Activated CD8-positive, alpha-beta memory T cell treated with anti-CD3 and anti-CD28 coated beads, Interleukin-2, amount 50 U/mL, for 24 hours (primary cell): ENCODE measurements around the gene NYAP2.

ENCODE experiments used
- DNase-seq: peaks from one replicate; pipeline ENCODE4 v3.0.0-alpha.2; 2020; ENCODE audit errors: extremely low read depth

The NYAP2 gene

DNA sequence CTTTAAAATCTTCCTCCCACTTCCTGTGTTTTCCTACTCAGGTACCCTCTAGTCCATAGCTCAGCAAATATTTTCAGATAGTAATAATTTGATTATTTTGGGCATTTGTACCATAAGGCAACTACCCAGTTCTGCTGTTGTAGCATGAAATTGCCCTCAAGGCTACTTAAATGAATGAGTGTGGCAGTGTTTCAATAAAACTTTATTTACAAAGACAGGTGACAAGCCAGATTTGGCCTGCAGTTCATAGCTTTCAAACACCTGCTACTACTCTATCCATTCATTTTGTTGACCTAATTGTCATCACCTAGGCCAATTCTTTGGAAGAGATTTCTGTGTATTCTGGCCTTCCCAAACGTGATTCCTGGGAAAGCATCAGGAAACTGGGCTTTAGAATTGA lies 28.9 kb downstream of the NYAP2 start:
- no peak for DNase-seq

DNA sequence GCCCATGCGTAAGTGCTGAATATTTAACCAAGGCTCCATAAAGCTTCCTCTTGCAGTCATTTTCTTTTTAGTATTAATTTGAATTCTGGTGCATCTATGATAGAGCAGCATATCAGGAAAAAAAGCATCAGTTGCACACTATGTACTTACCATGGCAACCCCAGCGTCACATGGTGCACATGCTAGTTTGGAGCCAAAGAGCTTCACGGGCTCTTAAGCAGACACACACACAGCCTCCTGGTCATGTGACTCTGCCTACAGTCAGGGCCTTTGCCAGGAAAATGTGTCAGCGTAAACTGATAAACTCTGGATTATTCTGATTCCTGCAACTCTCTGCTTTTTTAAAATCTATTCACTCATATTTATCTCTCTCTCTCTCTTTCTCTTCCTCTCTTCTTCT lies 30.2 kb downstream of the NYAP2 start:
- DNase-seq: no peak

DNA sequence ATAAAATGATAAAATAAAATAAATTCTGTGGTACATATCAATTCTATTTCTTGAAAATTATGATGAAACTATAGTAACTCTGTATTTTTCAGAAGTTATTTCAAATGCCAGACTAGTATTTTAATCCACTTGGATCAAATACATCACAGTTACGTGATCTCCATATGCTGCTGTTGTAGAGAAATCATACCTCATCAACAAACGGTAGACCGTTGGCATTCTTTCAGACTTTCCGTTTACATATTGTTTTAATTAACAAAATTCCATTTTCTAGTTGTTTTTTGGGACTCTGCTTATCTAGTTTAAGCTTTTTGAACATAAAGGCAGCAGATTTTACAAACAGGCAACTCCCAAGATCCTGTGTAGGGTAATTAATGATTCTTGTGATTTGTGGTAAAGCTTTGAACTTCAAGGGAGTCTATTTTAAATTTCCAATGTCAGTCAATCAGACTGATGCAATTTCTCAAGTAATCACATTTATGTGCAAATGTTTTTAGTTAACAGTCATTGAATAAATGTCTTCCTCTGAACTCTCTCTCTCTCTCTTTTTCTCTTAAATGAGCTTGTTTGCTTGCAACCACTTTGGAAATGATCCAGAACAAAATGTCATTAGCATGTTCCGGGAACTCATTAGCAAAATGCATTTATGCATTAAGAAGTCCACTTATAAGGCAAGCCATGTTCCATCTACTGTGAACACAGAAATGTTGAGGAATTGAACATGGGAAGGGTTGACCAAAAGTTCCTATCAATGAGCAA lies 31.8 kb downstream of the NYAP2 start:
- DNase-seq: no peak

DNA sequence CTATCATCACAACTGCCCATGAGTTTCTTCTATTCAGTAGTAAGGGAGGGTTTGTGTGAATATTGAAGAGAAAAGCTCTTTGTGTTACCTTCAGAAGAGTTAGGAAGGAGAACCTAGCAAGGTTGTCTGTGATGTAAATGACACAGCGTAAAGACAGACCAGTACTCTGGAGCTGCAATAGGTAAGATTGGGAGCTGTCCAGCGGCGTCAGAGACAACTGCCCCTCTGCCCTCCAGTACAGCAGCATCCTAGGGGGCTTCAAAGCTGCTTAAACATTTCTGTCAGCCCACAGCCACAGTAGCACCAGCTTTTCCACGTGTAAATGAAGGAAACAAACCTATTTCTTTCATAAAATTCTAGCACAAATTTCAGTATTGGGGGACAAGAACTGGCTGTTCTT lies 34.5 kb downstream of the NYAP2 start:
- no peak for DNase-seq

DNA sequence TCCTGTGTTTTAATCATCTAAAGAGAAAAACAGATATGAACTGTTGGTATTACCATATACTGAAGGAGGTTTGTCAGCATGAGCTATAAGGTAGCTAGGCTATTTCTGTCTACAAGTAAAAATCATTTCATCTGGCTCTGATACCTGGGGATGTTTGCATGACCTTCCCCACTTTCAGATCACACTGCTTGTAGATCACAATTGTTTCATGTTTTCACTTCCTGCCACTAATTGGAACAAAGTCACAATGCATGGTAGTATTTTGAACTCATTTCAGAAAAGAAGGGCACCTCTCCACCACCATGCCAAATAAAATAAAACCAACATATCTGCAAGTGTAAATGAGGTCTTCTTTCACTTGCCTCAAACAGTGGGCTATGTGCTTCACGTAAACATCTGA lies 37.8 kb downstream of the NYAP2 start:
- no peak for DNase-seq

DNA sequence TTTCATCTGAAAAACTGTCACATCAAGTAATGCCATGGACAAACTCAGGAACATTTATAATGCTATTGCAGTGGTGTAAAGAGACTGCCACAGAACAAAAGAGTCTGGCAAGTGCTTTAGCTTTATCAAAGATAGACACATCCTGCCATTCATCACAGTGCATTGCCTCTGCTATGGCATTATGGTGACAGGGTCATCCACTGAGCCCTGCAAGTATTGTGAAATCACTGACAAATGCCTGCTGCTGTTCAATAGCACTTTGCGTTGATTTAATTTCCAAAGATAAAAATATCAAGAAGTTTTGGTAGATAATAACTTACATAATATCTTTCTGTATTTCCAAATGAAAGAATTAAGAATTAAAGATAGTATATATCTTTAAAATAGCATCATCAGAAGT lies 38.7 kb downstream of the NYAP2 start:
- no peak for DNase-seq

DNA sequence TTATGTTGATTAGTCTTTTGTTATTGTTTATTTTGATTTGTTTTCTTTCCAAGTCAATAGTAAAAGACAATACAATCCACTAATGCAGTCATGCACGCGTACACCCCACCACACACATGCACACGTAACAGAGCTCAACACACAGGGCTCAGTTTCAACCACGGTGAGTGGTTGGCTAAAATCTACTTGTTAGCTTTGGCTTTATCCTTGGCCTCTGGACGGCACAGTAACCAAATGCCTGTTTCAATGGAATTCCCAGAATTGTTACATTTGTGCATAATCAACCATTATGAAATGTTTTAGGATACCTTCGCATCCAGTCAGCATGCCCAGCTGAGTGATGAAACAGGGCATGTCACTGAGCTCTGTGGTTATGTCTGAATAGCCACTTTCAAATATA lies 53.2 kb downstream of the NYAP2 start:
- no peak for DNase-seq

DNA sequence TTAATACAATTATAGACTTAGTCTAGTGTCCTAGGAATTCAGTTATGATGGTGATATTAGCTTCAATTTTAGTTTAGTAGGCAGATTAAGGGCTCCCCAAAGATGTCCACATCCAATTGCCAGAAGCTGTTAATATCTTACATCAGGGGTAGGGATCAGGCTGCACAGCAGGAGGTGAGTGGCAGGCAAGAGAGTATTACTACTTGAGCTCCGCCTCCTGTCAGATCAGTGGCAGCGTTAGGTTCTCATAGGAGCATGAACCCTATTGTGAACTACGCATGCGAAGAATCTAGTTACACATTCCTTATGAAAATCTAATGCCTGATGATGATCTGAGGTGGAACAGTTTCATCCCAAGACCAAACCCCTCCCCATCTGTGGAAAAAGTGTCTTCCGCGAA lies 54.9 kb downstream of the NYAP2 start:
- DNase-seq: no peak

DNA sequence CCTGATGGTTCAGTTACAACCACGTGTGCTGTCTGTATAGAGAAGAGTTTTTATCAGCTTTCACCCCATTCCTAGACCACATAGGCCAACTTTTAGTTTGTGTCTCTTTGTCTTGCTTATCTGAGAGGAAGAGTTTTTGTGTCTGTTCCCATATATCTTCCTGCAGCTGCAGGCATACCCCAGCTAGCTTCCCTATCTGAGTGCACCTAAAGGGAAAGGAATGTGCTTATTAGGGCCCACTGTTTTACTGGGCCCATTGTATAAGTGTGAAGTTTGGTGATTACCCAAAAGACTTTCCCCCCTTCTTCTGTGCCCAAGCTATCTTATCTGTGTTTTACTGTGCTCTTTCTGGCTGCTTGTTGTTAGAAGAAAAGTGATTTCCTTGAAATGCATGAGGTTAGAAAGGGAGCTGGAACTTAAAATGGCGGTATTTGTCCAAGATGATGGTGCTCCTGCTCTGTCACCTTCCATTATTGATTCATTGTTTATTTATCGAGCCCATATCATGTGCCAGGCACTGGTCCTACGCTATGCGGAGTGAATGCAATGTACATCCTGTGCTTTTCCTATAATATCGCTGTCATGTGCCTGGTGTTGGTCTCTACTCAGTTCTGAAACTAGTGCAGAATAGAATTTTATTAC lies 57.2 kb downstream of the NYAP2 start:
- DNase-seq: no peak

DNA sequence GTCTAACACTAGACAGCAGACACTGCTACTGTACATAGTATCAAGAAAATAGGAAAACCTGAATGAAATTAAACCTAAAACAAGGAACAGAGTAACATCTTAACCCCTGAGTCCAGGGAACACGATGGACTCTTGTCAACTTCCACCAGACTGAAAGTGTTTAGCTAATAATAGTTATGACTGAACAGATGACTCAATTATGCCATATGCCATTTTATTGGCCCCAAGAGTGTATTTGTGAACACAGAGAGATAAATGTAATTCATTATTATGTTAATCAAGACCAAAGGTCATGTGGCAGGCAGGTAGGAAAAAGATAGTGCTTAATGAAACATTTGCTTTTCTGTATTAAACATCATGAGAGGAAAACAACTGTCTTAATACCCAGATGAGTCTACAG lies 58.0 kb downstream of the NYAP2 start:
- DNase-seq: no peak

DNA sequence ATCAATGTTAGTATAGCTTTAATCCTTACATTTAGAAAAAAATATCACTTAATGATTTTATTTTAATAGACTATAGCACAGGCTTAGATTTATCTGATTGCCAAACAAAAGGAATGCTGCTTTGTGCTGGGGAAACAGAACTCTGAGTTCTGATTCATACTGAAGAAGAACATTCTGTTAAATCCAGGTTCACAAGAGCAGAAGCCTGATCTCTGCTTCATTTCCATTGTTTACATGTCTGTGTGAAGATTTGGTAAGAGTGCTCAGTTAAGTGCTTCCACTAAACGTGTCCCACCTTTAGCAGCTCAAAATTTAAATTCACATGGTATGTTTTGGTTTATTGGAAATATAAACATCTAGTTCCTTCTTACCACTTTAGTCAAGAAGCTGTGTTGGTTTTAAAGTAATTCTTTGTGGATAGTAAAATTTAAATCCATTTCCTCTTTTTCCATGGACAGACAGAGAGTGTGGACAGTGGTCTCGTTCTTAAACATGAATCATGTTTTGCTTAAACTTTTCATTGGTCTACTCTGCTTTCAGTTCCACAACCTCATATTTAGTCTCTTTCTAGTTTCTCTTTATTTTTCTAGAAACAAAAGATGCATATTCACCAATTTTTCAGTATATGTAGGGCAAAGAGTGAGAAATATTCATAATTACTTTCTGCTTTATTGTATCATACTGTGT lies 59.1 kb downstream of the NYAP2 start:
- no peak for DNase-seq

DNA sequence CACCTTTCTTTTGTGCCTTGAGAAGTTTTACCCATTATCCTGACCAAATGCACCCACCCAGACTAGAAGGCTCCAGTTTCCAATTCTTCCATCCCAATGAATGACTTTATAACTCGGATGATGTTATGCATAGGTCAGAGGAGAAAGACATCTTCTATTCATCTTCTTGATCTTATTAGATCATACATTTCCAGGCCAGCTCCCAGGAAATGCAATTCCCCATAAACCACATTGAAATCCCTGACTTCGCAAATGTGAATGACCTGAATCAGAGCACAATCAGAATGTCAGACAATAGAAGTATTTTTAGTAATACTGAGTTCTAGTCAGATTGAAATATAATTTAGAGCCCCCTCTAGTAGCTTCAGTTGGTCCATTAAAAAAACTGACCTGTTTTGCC lies 62.9 kb downstream of the NYAP2 start:
- no peak for DNase-seq

DNA sequence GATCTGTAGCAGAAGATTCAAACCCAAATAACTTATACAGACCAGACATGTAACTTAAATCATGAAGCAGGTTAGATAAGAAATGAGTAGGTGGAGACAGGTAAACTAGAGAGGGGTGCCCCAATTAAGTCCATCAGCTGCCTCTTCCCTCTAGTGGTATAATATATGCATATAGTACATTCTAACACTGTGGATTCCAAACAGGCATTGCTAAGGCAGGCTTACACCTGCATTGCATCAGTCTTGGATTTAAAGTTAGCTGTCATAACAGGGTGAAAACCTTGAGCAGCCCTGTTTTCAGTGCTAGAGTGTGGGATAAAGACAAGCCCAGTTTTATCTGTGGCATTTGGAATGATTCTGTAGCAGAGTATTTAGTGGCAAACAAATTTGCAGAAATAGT lies 63.4 kb downstream of the NYAP2 start:
- no peak for DNase-seq

DNA sequence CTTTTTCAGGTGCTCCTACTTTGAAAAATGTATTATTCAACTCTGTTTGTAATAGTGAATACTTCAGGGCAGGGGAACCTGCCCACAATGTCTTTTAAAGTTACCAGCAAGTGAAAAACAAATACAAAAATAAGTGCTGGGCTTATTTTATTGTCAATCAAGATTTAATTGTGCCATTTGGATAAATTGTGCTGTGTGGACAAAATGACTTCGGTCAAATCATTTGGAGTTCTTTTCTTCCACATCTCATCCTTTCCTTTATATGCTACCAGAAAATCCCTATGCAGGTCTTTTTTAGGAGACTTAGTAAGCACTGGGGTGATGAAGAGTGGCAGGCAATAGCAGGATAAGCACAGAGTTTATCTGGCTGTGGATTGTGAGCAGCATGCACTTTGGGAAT lies 63.9 kb downstream of the NYAP2 start:
- DNase-seq: no peak

DNA sequence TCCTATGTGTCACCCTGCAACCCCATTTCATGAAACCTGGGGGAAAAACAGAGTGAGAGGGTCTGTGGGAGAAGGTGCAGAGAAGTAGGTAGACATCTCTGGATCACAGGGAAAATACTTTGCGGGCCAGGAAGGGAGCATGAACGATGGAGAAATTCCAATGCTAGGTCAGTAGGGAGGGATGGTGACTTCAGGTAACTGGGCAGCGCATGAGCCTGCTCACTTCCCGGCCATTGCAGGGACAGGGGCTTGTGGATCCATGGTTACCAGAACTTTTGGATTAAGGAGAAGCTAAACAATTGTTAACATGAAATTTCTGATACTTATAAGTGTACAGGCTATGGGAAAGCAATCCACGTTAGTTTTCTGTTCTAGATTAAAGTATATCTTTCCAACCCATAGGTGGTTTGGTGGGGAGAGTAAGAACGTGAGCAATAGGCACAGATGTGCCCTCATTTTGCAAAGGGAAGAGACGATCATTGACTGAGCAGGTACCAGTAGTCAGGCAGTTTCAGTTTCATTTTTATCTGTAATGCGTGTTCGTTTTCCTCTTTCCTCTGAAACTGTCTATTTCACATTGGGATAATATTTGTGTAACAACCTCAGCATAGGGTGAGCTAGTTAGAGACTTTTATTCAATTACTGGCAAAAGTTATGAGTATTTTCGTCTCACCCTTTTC lies 65.0 kb downstream of the NYAP2 start:
- DNase-seq: no peak

DNA sequence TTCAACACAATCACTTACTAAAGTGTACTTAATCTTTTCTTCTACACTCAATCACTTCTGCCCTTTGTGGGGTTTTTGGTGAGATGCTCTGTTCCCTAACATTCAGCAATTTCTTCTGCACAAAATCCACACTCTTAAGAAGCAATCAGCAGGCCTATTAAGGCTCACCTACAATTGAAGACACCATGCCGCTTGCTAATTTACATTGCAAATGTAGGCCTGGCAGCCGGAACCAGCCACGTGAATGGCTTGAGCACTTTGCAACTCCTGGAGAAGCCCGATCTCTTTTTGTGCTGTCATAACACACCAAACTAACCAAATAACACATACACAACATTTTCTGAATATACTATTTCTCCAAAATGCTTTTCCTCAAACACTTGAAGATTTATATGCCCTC lies 66.3 kb downstream of the NYAP2 start:
- DNase-seq: no peak

DNA sequence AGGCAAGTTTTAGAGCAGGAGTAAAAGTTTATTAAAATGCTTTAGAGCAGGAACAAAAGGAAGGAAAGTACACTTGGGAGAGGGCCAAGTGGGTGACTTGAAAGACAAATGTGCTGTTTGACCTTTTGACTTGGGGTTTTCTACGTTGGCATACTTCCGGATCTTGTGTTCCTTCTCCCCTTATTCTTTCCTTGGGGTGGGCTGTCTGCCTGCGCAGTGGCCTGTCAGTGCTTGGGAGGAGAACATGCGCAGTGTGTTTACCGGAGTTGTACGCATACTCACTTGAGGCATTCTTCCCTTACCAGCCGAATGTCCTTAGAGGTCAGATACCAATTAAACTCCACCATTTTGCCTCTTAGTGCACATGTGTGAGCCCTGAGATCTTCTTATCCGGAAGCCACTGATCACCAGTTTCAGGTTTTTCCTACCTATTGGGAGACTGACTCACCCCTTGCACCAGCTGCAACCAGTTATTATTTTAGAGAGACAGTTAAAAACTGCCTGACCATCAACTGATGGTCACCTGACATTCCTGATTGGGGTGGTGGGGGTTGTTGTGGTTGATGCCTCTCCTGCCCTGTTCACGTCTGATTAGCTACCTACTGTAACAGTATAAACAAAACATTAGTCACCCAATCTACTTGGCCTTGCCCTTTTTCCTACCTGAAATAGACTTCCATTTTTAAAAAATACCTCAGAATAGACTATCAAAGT lies 67.5 kb downstream of the NYAP2 start:
- DNase-seq: no peak

DNA sequence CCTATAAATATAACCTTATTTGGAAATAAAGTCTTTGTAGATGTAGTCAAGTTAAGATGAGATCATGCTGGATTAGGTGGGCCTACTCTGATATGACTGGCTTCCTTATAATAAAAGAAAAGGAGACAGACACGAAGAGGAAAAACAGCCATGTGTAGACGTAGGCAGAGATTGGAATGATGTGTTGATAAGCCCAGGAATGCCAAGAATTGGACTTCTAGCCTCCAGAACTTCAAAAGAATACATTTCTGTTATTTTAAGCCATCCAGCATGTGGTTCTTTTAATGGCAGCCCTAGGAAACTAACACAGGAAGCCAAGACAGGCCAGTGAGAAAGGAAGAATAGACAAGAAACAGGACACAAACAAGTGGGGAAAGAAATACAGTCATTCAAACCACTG lies 68.6 kb downstream of the NYAP2 start:
- DNase-seq: no peak

DNA sequence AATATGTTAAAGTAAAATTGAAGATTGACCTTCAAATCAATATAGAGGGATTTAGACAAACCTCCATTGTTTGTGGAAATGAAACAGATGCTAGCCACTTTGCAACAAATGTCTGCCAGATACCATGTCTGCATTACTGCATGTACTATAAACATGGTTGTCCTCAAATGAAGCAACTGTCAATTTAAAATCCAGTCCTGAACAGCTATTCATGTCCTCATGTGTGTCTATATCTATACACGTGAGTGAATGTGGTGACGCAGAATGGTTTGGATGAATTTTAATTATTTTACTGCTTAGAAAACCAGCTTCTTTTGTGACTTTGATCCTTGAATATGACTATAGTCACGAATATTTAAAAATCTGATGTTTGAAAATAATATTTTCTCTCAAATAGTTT lies 71.5 kb downstream of the NYAP2 start:
- DNase-seq: no peak

DNA sequence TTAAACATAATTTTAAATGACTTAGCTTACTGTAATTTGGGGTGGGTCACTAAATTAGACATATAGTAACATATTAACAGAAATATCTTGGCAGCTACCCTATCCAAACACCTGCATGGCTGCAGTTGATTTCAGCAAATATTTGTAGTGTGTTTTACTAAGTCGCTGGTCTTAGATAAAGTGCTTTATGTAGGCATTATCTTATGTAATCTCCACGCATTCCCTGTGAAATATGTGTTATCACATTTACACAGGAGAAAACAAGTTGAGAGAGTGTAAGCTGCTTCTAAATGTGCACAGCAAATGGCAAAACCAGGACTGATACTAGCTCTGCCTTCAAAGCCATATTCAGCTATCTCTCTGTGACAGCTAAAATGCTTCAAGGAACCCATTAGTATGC lies 72.0 kb downstream of the NYAP2 start:
- no peak for DNase-seq

DNA sequence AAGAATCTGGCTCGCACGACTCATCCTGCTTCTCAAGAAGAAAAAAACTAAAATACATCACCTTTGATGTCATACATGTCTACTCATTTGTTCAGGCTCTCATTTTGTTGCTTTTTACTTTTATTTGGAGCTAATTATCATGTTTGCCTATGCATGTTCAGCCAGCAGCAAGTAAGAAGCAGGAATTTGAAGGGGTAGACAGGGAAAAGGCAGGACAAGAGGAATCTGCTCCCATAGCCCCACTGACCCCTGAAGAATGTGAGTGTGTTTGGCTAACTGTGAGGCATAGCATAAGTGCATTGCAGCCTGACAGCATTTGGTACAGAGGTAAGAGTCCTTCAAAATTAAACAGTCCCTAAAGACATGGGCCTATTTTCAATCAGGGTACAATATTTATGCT lies 72.7 kb downstream of the NYAP2 start:
- no peak for DNase-seq

DNA sequence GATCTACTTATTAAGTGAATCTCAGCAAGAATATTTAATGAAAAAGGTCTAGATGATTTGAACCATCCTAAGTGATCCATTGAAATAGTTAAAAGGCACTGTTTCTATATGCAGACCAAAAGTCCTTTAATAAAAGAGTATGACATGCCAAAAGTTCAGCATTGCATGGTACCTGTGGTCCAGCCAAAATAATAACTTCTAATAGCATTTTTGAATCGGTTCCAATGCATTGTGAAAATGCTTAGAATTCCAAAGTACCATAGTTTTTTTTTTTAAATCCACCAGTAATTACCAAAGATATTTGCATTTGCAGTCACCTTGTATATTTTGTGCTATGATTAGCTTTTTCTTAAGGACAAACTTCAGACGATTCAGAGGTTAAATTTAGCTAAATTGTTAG lies 79.9 kb downstream of the NYAP2 start:
- DNase-seq: no peak
